DND-41 (cell line): ENCODE results near the gene TANC2.

Source experiments
- ATAC-seq: fragments of 200-7000 bp; cut with Tn5 transposase; 3 replicates; pipeline ENCODE4 v1.9.1; 2021; ENCODE audit warnings: low read depth; ENCODE audit not compliant: insufficient read depth
- DNase-seq: peaks from one replicate; pipeline ENCODE4 v3.0.0-alpha.2; 2020
- H2AFZ ChIP-seq: 2 replicates; pipeline ENCODE4 v1.6.0; 2012; ENCODE audit warnings: low read depth, low read length
- H3K27ac ChIP-seq: 2 replicates; pipeline ENCODE4 v1.5.1; 2012; ENCODE audit warnings: low read length, inconsistent platforms
- H3K27me3 ChIP-seq: fragments of 200-600 bp; sonication (generic); 2 replicates; pipeline ENCODE4 v1.6.0; 2012; ENCODE audit warnings: low read length, mild to moderate bottlenecking, inconsistent platforms; ENCODE audit not compliant: insufficient read depth, poor library complexity
- H3K36me3 ChIP-seq: 2 replicates; pipeline ENCODE4 v1.5.1; 2012; ENCODE audit warnings: low read length, inconsistent platforms; ENCODE audit not compliant: insufficient read depth
- H3K4me1 ChIP-seq: 2 replicates; pipeline ENCODE4 v1.5.1; 2012; ENCODE audit warnings: mild to moderate bottlenecking, low read length; ENCODE audit not compliant: insufficient read depth
- H3K4me2 ChIP-seq: 2 replicates; pipeline ENCODE4 v1.6.0; 2012; ENCODE audit warnings: mild to moderate bottlenecking, moderate library complexity, low read length, inconsistent platforms; ENCODE audit not compliant: insufficient read depth
- H3K4me3 ChIP-seq, 2 experiments: fragments of 200-600 bp in 1 of 2; shearing (Covaris generic) in 1 of 2; 2 replicates each; pipeline ENCODE4 v1.5.1; 2012 to 2016; ENCODE audit warnings: inconsistent platforms in 2 of 2, low read length in 2 of 2, mild to moderate bottlenecking in 2 of 2, low read depth in 1 of 2, moderate library complexity in 1 of 2
- H3K79me2 ChIP-seq: 2 replicates; pipeline ENCODE4 v1.6.0; 2012; ENCODE audit warnings: low read length, inconsistent platforms; ENCODE audit not compliant: insufficient read depth
- H3K9ac ChIP-seq: 2 replicates; pipeline ENCODE4 v1.6.0; 2012; ENCODE audit warnings: low read depth, mild to moderate bottlenecking, inconsistent platforms, low read length, moderate library complexity
- H3K9me3 ChIP-seq: 2 replicates; pipeline ENCODE4 v1.5.1; 2012; ENCODE audit warnings: low read length, moderate library complexity, mild to moderate bottlenecking, inconsistent platforms; ENCODE audit not compliant: insufficient read depth, severe bottlenecking
- H4K20me1 ChIP-seq: 2 replicates; pipeline ENCODE4 v1.6.0; 2012; ENCODE audit warnings: low read length; ENCODE audit not compliant: insufficient read depth
- CTCF ChIP-seq: IDR thresholded peaks from 2 replicates; pipeline ENCODE4 v1.5.1; 2012; ENCODE audit warnings: borderline replicate concordance, low read length, moderate library complexity, mild to moderate bottlenecking; ENCODE audit not compliant: poor library complexity, severe bottlenecking; ENCODE audit errors: extremely low read depth
- EZH2 ChIP-seq: IDR thresholded peaks from 3 replicates; pipeline ENCODE4 v1.6.1; 2012; ENCODE audit warnings: borderline replicate concordance, low read depth, mild to moderate bottlenecking, moderate library complexity, low read length, inconsistent platforms; ENCODE audit not compliant: severe bottlenecking

TANC2 gene

GRCh38 chr17:63001689-63002394, 35.8 kb downstream of the TANC2 start:
- TF ChIP-seq EZH2 (no peak), CTCF (no peak)
- H3K9ac ChIP-seq, result no peak overlapping the region
- H3K4me2 ChIP-seq, result no peak overlapping the region
- ATAC-seq, result no peak
- H4K20me1 ChIP-seq, result peaks cover 2% of the 10 kb centered on the region; the same call in 1 of the 2 replicates
- no peaks in the 10 kb centered on the region for H3K27me3 ChIP-seq
- H3K4me1 ChIP-seq, result no peaks in the 10 kb centered on the region
- no peak overlapping the region for H3K4me3 ChIP-seq
- H2AFZ ChIP-seq, result no peak overlapping the region
- H3K27ac ChIP-seq, result no peak overlapping the region
- H3K79me2 ChIP-seq, result no peaks in the 10 kb centered on the region
- no peaks in the 10 kb centered on the region for H3K36me3 ChIP-seq
- no peaks in the 10 kb centered on the region for H3K9me3 ChIP-seq
- DNase-seq, result no peak

- H3K4me2 ChIP-seq, result no peak overlapping the region
- H3K27me3 ChIP-seq, result no peaks in the 10 kb centered on the region
- H4K20me1 ChIP-seq, result peaks cover 2% of the 10 kb centered on the region; the same call in 1 of the 2 replicates
- H3K4me3 ChIP-seq, result no peak overlapping the region
- H3K79me2 ChIP-seq, result no peaks in the 10 kb centered on the region
- no peaks in the 10 kb centered on the region for H3K36me3 ChIP-seq
- TF ChIP-seq CTCF, result no peak
- H3K27ac ChIP-seq, result no peak overlapping the region
- H3K4me1 ChIP-seq, result no peaks in the 10 kb centered on the region
- H3K9ac ChIP-seq, result no peak overlapping the region
- ATAC-seq (no peak), DNase-seq (no peak)
- H3K9me3 ChIP-seq, result no peaks in the 10 kb centered on the region
- no peak overlapping the region for H2AFZ ChIP-seq
Measured at GRCh38 chr17:63002625-63003024, 36.6 kb downstream of the TANC2 start.

- Histone ChIP-seq H3K4me1 (no peaks in the 10 kb centered on the region), H3K4me3 (no peak overlapping the region), H3K79me2 (no peaks in the 10 kb centered on the region), H4K20me1 (no peaks in the 10 kb centered on the region), H2AFZ (no peak overlapping the region), H3K36me3 (no peaks in the 10 kb centered on the region), H3K9me3 (no peaks in the 10 kb centered on the region), H3K4me2 (no peak overlapping the region), H3K9ac (no peak overlapping the region), H3K27me3 (no peaks in the 10 kb centered on the region), H3K27ac (no peak overlapping the region)
- no peak for DNase-seq
- TF ChIP-seq EZH2, result no peak
- no peak for TF ChIP-seq CTCF
- ATAC-seq, result no peak
Measured at GRCh38 chr17:63015824-63016223, 49.8 kb downstream of the TANC2 start.
